Neural cell (in vitro differentiated cells): Measurements from ENCODE around the gene KCNA3.

Source experiments
- CTCF ChIP-seq: fragments of 450-650 bp; IDR thresholded peaks from 2 replicates; pipeline ENCODE4 v1.5.1; 2014; ENCODE audit warnings: antibody characterized with exemption, mild to moderate bottlenecking, moderate library complexity; ENCODE audit not compliant: poor library complexity, severe bottlenecking
- EP300 ChIP-seq: fragments of 450-650 bp; conservative IDR thresholded peaks from 2 replicates; pipeline ENCODE4 v1.6.1; 2014; ENCODE audit warnings: antibody characterized with exemption, mild to moderate bottlenecking, moderate library complexity; ENCODE audit not compliant: poor library complexity, severe bottlenecking
- EZH2 ChIP-seq: fragments of 200-600, 300-800 bp; shearing (Covaris generic), sonication (generic); IDR thresholded peaks from 2 replicates; pipeline ENCODE4 v1.6.1; 2014; ENCODE audit warnings: antibody characterized with exemption, low read length, borderline replicate concordance, mild to moderate bottlenecking; ENCODE audit not compliant: insufficient read depth, poor library complexity, severe bottlenecking
- POLR2AphosphoS5 ChIP-seq: IDR thresholded peaks from 2 replicates; pipeline ENCODE4 v1.6.1; 2012
- RAD21 ChIP-seq: fragments of 450-650 bp; conservative IDR thresholded peaks from 2 replicates; pipeline ENCODE4 v1.6.1; 2014; ENCODE audit warnings: antibody characterized with exemption, mild to moderate bottlenecking, moderate library complexity

- TF ChIP-seq EZH2 (no peak), CTCF (no peak), POLR2AphosphoS5 (no peak), EP300 (no peak), RAD21 (no peak)
Observed at GRCh38 chr1:110684491-110684890, 9.8 kb upstream of the KCNA3 start.
